GM12878 (cell line): Measurements from ENCODE around the gene SHISA4. TPM values are rescaled to one million over a fixed set of nuclear protein-coding genes. Genes with fewer than 3 reads are reported as not detected.

Experiments
- ATAC-seq: fragments of 200-7000 bp; cut with Tn5 transposase; 3 replicates; pipeline ENCODE4 v1.9.1; 2020; ENCODE audit warnings: mild to moderate bottlenecking, moderate library complexity
- BruUV-seq: library from RNA; stranded (reverse); fragments of 400-500 nt; replicated peaks from 2 replicates; lab custom pipeline; 2021; lab: Mats Ljungman, UMichigan
- CTCF ChIA-PET: fragments of 300-600 bp; sonication (Branson Sonifier 250); formaldehyde crosslinking; extraction: SDS; loops from one replicate; lab custom pipeline; 2021; ENCODE audit warnings: inconsistent platforms; lab: Yijun Ruan, JAX
- POLR2A ChIA-PET: fragments of 350-600 bp; formaldehyde crosslinking; extraction: SDS; loops from one replicate; lab custom pipeline; 2021; ENCODE audit warnings: inconsistent platforms; lab: Charles Lee
- RAD21 ChIA-PET: fragments of 300-600 bp; sonication (Branson Sonifier 250); formaldehyde crosslinking; loops from one replicate; lab custom pipeline; 2023; ENCODE audit warnings: antibody characterized with exemption; ENCODE audit not compliant: unreplicated experiment; lab: Charles Lee
- SMC1A ChIA-PET: fragments of 300-600 bp; sonication (Branson Sonifier 250); formaldehyde crosslinking; loops from one replicate; lab custom pipeline; 2023; ENCODE audit not compliant: unreplicated experiment, uncharacterized antibody; lab: Charles Lee
- DNase-seq: peaks from one replicate; pipeline ENCODE4 v3.0.0-alpha.2; 2011; ENCODE audit warnings: low read depth, low spot score
- FAIRE-seq: peaks from 3 replicates; lab custom pipeline; 2011; peaks lifted over from hg19 to GRCh38; lab: Jason Lieb, UNC
- H2AFZ ChIP-seq: 2 replicates; pipeline ENCODE4 v1.6.0; 2011; ENCODE audit warnings: low read depth, low read length, control low read depth; ENCODE audit not compliant: control insufficient read depth
- H3K27ac ChIP-seq: 2 replicates; pipeline ENCODE4 v1.5.1; 2011; ENCODE audit warnings: control low read depth; ENCODE audit not compliant: control insufficient read depth, insufficient read depth
- H3K27me3 ChIP-seq, 2 experiments: replicated peaks in 1 of 2; 2 replicates each; pipeline versions ENCODE4 v1.6.0 to v1.6.1; 2011; ENCODE audit warnings: low read length in 1 of 2; ENCODE audit not compliant: control insufficient read depth in 2 of 2, insufficient read depth in 2 of 2
- H3K36me3 ChIP-seq, 2 experiments: 2 replicates each; pipeline ENCODE4 v1.5.1; 2011; ENCODE audit warnings: low read length in 1 of 2; ENCODE audit not compliant: control insufficient read depth in 2 of 2, insufficient read depth in 2 of 2
- H3K4me1 ChIP-seq: 2 replicates; pipeline ENCODE4 v1.6.1; 2011; ENCODE audit warnings: mild to moderate bottlenecking, low read length, moderate library complexity, mixed read lengths; ENCODE audit not compliant: control insufficient read depth, insufficient read depth
- H3K4me2 ChIP-seq: 2 replicates; pipeline ENCODE4 v1.6.0; 2011; ENCODE audit warnings: control low read depth; ENCODE audit not compliant: control insufficient read depth, insufficient read depth
- H3K4me3 ChIP-seq: fragments of 200-600 bp; sonication (generic); 2 replicates; pipeline ENCODE4 v1.5.1; 2016
- H3K79me2 ChIP-seq: 2 replicates; pipeline ENCODE4 v1.6.0; 2011; ENCODE audit warnings: low read length; ENCODE audit not compliant: control insufficient read depth, insufficient read depth
- H3K9ac ChIP-seq: 2 replicates; pipeline ENCODE4 v1.8.0; 2011; ENCODE audit warnings: low read length, control low read depth, mixed read lengths; ENCODE audit not compliant: control insufficient read depth, insufficient read depth
- H3K9me3 ChIP-seq: replicated peaks from 3 replicates; pipeline ENCODE4 v1.5.1; 2011; ENCODE audit warnings: mild to moderate bottlenecking, low read length; ENCODE audit not compliant: control insufficient read depth, insufficient read depth
- H4K20me1 ChIP-seq: 2 replicates; pipeline ENCODE4 v1.6.0; 2011; ENCODE audit not compliant: control insufficient read depth, insufficient read depth
- EED ChIP-seq: sonication (generic); IDR thresholded peaks from 2 replicates; pipeline ENCODE4 v1.6.1; 2016; ENCODE audit warnings: antibody characterized with exemption, low read depth
- ELK1 ChIP-seq: IDR thresholded peaks from 2 replicates; pipeline ENCODE4 v1.6.1; 2012; ENCODE audit warnings: low read depth, low read length, improper control_type of control experiment
- FOXK2 ChIP-seq: fragments of 450-650 bp; IDR thresholded peaks from 2 replicates; pipeline ENCODE4 v1.6.1; 2017; ENCODE audit warnings: mild to moderate bottlenecking, moderate library complexity
- GATAD2B ChIP-seq: fragments of 450-650 bp; conservative IDR thresholded peaks from 2 replicates; pipeline ENCODE4 v1.6.1; 2017; ENCODE audit warnings: low read depth, mild to moderate bottlenecking, moderate library complexity
- IKZF2 ChIP-seq, 2 experiments: fragments of 450-650 bp; IDR thresholded peaks; 2 replicates each; pipeline ENCODE4 v1.6.1; 2017; ENCODE audit warnings: mild to moderate bottlenecking in 2 of 2, moderate library complexity in 2 of 2
- KDM1A ChIP-seq: fragments of 200-600 bp; sonication (generic); IDR thresholded peaks from 2 replicates; pipeline ENCODE4 v1.6.1; 2016; ENCODE audit warnings: borderline replicate concordance
- MEF2A ChIP-seq: IDR thresholded peaks from 2 replicates; pipeline ENCODE4 v1.6.1; 2011; ENCODE audit warnings: low read depth, mild to moderate bottlenecking, low read length, moderate library complexity; ENCODE audit not compliant: insufficient read depth
- NBN ChIP-seq: fragments of 450-650 bp; IDR thresholded peaks from 2 replicates; pipeline ENCODE4 v1.6.1; 2016
- NFXL1 ChIP-seq: fragments of 450-650 bp; IDR thresholded peaks from 2 replicates; pipeline ENCODE4 v1.6.1; 2017; ENCODE audit warnings: antibody characterized with exemption, mild to moderate bottlenecking, borderline replicate concordance
- RELB ChIP-seq: fragments of 450-650 bp; IDR thresholded peaks from 2 replicates; pipeline ENCODE4 v1.6.1; 2017; ENCODE audit warnings: low read depth, mild to moderate bottlenecking, moderate library complexity
- SIX5 ChIP-seq: IDR thresholded peaks from 2 replicates; pipeline ENCODE4 v1.6.1; 2011; ENCODE audit warnings: mild to moderate bottlenecking, low read depth, low read length, moderate library complexity; ENCODE audit not compliant: severe bottlenecking
- STAT3 ChIP-seq: IDR thresholded peaks from 2 replicates; pipeline ENCODE4 v1.6.1; 2011; ENCODE audit warnings: low read depth, low read length, improper control_type of control experiment
- ZBTB40 ChIP-seq: fragments of 450-650 bp; IDR thresholded peaks from 2 replicates; pipeline ENCODE4 v1.6.1; 2016; ENCODE audit warnings: mild to moderate bottlenecking, moderate library complexity, borderline replicate concordance
- ZZZ3 ChIP-seq: IDR thresholded peaks from 2 replicates; pipeline ENCODE4 v1.6.1; 2011; ENCODE audit warnings: low read depth; ENCODE audit not compliant: control insufficient read depth, insufficient read length
- WGBS: methylation state at CpG from one replicate; pipeline ENCODE4 v1.1.6; 2016; ENCODE audit warnings: low lambda C conversion rate; ENCODE audit not compliant: insufficient replicate concordance, insufficient coverage; ENCODE audit errors: missing lambda C conversion rate; 5-methylcytosine and 5-hydroxymethylcytosine counted together
- in situ Hi-C: fragments of 300-500 bp; cut with MboI; formaldehyde crosslinking; loops from 9 replicates; pipeline ENCODE4 v1.14.3; 2018; ENCODE audit warnings: mixed read lengths
- intact Hi-C: fragments of 100-400 bp; cut with micrococcal nuclease; formaldehyde crosslinking; loops from one replicate; pipeline ENCODE4 v1.14.2; 2022; ENCODE audit not compliant: unreplicated experiment
- polyA plus RNA-seq, 11 experiments: library from polyadenylated mRNA; depleted of rRNA in 4 of 11; unstranded in 6 of 11; stranded (reverse) in 5 of 11; fragments of >200 nt; fragmentation: Nextera tagmentation in 4 of 11; fragmentation: Illumina TruSeq in 1 of 11; extraction: Ambion mirVana in 4 of 11; extraction: Trizol in 1 of 11; gene quantifications; 1 replicate in 1 of 11; 2 replicates in 10 of 11; pipeline versions ENCODE4 v1.2.1 to v1.2.3, GENCODE V29; 2011 to 2016; ENCODE audit warnings: inconsistent platforms in 2 of 11, missing spikeins in 2 of 11, low read depth in 1 of 11
- total RNA-seq, 4 experiments: library from RNA; depleted of rRNA in 3 of 4; stranded (reverse); fragments of >200 nt in 3 of 4; fragmentation: Illumina TruSeq in 1 of 4; extraction: Trizol in 1 of 4; gene quantifications; 2 replicates each; pipeline versions ENCODE4 v1.2.1 to v1.2.3, GENCODE V29; 2013 to 2021

The SHISA4 gene
- total and polyA plus RNA-seq, 10 of the 15 experiments (the other 5 are each of a cell fraction or from before 2014, with no cell fraction given): 0.07 TPM; not detected in 8

GRCh38 chr1:201895913-201896807, 7.5 kb downstream of the SHISA4 start:
- Histone ChIP-seq H3K4me2 (peak overlapping the region; percentile 72), H3K9me3 (no peaks in the 10 kb centered on the region), H3K9ac (no peak overlapping the region), H3K79me2 (no peaks in the 10 kb centered on the region), H4K20me1 (no peaks in the 10 kb centered on the region), H3K27ac (no peak overlapping the region), H3K27me3 (no peaks in the 10 kb centered on the region), H3K36me3 (no peaks in the 10 kb centered on the region), H3K4me1 (no peaks in the 10 kb centered on the region), H3K4me3 (no peak overlapping the region), H2AFZ (peak overlapping the region; percentile 85)
- ATAC-seq (peak; percentile 98), FAIRE-seq (peak; percentile 96), DNase-seq (peak; percentile 40)
- SMC1A ChIA-PET: interaction anchor here (0.7 to 4.9 kb wide), 21 partner anchors 9 to 224 kb away, joined by 3 to 68 read pairs (median 5); no protein-coding TSS in a partner anchor
- in situ Hi-C loops (no loop called here), intact Hi-C loops (loop anchor here (1.0 to 2.0 kb wide), 2 partner anchors 76 to 223 kb away; no protein-coding TSS in a partner anchor)
- CTCF ChIA-PET: interaction anchor here (0.6 to 10.2 kb wide), 50 partner anchors 8 to 789 kb away, joined by 3 to 233 read pairs (median 5); partner anchors contain the start of genes ELF3, LMOD1, RNPEP and TIMM17A
- 11% methylated on average over 10 of the region's 10 CpGs for WGBS
- POLR2A ChIA-PET: interaction anchor here (0.7 to 0.9 kb wide), 4 partner anchors 11 to 219 kb away, joined by 3 to 8 read pairs (median 3); no protein-coding TSS in a partner anchor
- BruUV-seq: no TSS peak
- RAD21 ChIA-PET: interaction anchor here (0.6 to 4.5 kb wide), 16 partner anchors 10 to 326 kb away, joined by 3 to 62 read pairs (median 5); partner anchors contain the start of genes ELF3, RNPEP and TIMM17A
- TF ChIP-seq FOXK2 (no peak), IKZF2 (IDR thresholded peaks at IDR 0.05) (peak; percentile 43 to 51; a peak in 2 of 4 replicates), NBN (no peak), KDM1A (no peak), ELK1 (no peak), STAT3 (no peak), ZBTB40 (no peak), ZZZ3 (no peak), SIX5 (no peak), NFXL1 (peak; percentile 96), GATAD2B (peak; percentile 47; the same call in 1 of the 2 replicates), RELB (no peak), MEF2A (0 out of 2 replicates have a peak, but pooled peaks have one; percentile 6), EED (peak; percentile 49; the same call in 1 of the 2 replicates)
